GM12865 (cell line): ENCODE measurements around the gene C5AR2.
"Not testable (repeated sequence)": the region's sequence is repeated elsewhere in the genome, so short reads cannot be mapped to it uniquely, and the experiment has no call there.

Source experiments
- DNase-seq: peaks from one replicate; pipeline ENCODE4 v3.0.0; 2010; ENCODE audit warnings: low read depth
- H3K4me3 ChIP-seq: 2 replicates; pipeline ENCODE4 v1.5.1; 2011; ENCODE audit warnings: mild to moderate bottlenecking, low read depth, low read length, control low read depth
- CTCF ChIP-seq: IDR thresholded peaks from 2 replicates; pipeline ENCODE4 v1.5.1; 2011; ENCODE audit warnings: low read length, control low read depth, low read depth, inconsistent platforms; ENCODE audit not compliant: insufficient read depth; ENCODE audit errors: missing control alignments

C5AR2 gene

GRCh38 chr19:47331931-47332547 lies at the start of gene C5AR2:
C5AR2 (plus strand) TSS chr19:47332175; CDS start chr19:47340800, 8,625 bp downstream.
- no peak for DNase-seq
- H3K4me3 ChIP-seq = no peak within 1 kb of the TSS

GRCh38 chr19:47283405-47284059 lies 48.4 kb upstream of the C5AR2 start:
- TF ChIP-seq CTCF = no peak
- H3K4me3 ChIP-seq = no peak overlapping the region
- DNase-seq = no peak

More at GRCh38 chr19:47331931-47332547, at the start of gene C5AR2:
- no peak for TF ChIP-seq CTCF

- peak; percentile 77 for DNase-seq
- no peak overlapping the region for H3K4me3 ChIP-seq
- TF ChIP-seq CTCF = peak; percentile 80
Observed at GRCh38 chr19:47284324-47284899, 47.6 kb upstream of the C5AR2 start.

GRCh38 chr19:47296036-47296435 lies 35.9 kb upstream of the C5AR2 start:
- H3K4me3 ChIP-seq = no peak overlapping the region
- TF ChIP-seq CTCF = peak; percentile 64
- peak; percentile 91 for DNase-seq

GRCh38 chr19:47300867-47301266 lies 31.1 kb upstream of the C5AR2 start:
- not testable (repeated sequence) for H3K4me3 ChIP-seq, DNase-seq

GRCh38 chr19:47302249-47302648 lies 29.7 kb upstream of the C5AR2 start:
- peak; percentile 48 for DNase-seq
- TF ChIP-seq CTCF = no peak

GRCh38 chr19:47303966-47304365 lies 28.0 kb upstream of the C5AR2 start:
- DNase-seq = no peak
- no peak for TF ChIP-seq CTCF
- H3K4me3 ChIP-seq = no peak overlapping the region

More at GRCh38 chr19:47302249-47302648, 29.7 kb upstream of the C5AR2 start:
- H3K4me3 ChIP-seq = no peak overlapping the region
